Nephron (organoid): ENCODE results near the gene COL11A2.
A peak's percentile ranks its signal among the peaks of the same experiment; 100 is the strongest.

Experiments used
- H3K27ac Mint-ChIP-seq, 3 experiments: 2 replicates each; pipeline ENCODE4 v1.8.0; 2020; ENCODE audit warnings: mixed read lengths in 3 of 3, mild to moderate bottlenecking in 2 of 3, moderate library complexity in 1 of 3
- H3K27me3 Mint-ChIP-seq: 2 replicates; pipeline ENCODE4 v1.8.0; 2021; ENCODE audit warnings: low read depth, mild to moderate bottlenecking, moderate library complexity, mixed read lengths
- H3K36me3 Mint-ChIP-seq: 2 replicates; pipeline ENCODE4 v1.8.0; 2020; ENCODE audit warnings: low read depth, mixed read lengths
- H3K4me1 Mint-ChIP-seq: 2 replicates; pipeline ENCODE4 v1.8.0; 2020; ENCODE audit warnings: mixed read lengths
- H3K4me3 Mint-ChIP-seq, 3 experiments: 2 replicates each; pipeline ENCODE4 v1.8.0; 2020; ENCODE audit warnings: mild to moderate bottlenecking in 3 of 3, mixed read lengths in 3 of 3, moderate library complexity in 2 of 3
- H3K9me3 Mint-ChIP-seq: 2 replicates; pipeline ENCODE4 v1.8.0; 2020; ENCODE audit warnings: mixed read lengths
- TF ChIP-seq, protein P1 (sequence below), 3 experiments: fragments of 200-600 bp; sonication (generic); IDR thresholded peaks; one replicate each; pipeline ENCODE4 v1.5.0; 2021; ENCODE audit warnings: antibody characterized with exemption in 3 of 3; ENCODE audit not compliant: unreplicated experiment in 3 of 3

COL11A2 gene

DNA sequence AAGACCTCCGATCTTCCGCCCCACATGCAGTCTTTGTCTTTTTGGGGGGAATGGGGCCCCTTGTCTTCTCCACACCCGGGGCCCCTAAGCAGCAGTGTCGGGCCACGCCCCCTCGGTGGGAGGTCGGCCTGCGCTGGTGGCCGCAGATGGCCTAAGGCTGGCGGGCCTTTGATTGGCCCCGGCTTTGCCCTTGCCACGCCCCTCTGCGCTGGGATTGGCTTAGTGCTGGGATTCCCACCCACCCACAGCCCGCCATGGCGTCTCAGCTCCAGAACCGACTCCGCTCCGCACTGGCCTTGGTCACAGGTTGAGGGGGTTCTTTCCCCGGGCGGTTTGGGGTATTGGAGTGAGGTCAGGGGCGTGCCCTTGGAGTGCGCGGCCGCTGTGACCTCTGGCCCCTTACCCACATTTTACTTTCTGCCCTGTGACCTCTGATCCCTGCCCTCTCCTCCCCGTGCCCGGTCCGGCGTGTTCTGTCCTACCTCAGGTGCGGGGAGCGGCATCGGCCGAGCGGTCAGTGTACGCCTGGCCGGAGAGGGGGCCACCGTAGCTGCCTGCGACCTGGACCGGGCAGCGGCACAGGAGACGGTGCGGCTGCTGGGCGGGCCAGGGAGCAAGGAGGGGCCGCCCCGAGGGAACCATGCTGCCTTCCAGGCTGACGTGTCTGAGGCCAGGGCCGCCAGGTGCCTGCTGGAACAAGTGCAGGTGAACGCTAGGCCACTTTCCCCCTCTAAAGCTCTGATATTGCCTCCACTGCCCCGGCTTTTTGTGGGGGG, 12.3 kb upstream of the COL11A2 start, which contains the start of gene HSD17B8:
Gene HSD17B8 (plus strand): TSS at position 241 of the 776 bp plus-strand sequence. CDS start 14 bp downstream, at position 255.
- Mint-ChIP-seq H3K27ac (peak within 1 kb of the TSS; percentile 92 to 99 (median 97)), H3K4me1 (peaks cover 67% of the 10 kb centered on the region), H3K4me3 (peak within 1 kb of the TSS; percentile 99 to 100 (median 100)), H3K36me3 (peaks cover 38% of the 10 kb centered on the region), H3K9me3 (no peaks in the 10 kb centered on the region), H3K27me3 (no peaks in the 10 kb centered on the region)
- TF ChIP-seq, protein P1, sequence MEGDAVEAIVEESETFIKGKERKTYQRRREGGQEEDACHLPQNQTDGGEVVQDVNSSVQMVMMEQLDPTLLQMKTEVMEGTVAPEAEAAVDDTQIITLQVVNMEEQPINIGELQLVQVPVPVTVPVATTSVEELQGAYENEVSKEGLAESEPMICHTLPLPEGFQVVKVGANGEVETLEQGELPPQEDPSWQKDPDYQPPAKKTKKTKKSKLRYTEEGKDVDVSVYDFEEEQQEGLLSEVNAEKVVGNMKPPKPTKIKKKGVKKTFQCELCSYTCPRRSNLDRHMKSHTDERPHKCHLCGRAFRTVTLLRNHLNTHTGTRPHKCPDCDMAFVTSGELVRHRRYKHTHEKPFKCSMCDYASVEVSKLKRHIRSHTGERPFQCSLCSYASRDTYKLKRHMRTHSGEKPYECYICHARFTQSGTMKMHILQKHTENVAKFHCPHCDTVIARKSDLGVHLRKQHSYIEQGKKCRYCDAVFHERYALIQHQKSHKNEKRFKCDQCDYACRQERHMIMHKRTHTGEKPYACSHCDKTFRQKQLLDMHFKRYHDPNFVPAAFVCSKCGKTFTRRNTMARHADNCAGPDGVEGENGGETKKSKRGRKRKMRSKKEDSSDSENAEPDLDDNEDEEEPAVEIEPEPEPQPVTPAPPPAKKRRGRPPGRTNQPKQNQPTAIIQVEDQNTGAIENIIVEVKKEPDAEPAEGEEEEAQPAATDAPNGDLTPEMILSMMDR (IDR thresholded peaks at IDR 0.05; ENCODE audit: unreplicated experiment in 3 of 3): no peak

DNA sequence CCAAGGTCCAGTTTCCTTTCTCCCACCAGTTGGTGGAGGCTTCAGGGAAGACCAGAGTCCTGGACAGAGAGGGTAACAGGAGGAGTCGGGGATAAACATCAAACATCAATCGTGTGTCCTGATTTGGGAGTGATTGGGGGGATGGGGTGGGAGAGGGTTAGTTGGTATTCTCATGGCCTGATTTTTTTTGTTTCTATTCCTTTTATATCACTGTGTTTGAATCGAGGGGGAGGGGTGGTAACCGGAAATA, 11.8 kb upstream of the COL11A2 start:
- no peaks in the 10 kb centered on the region for H3K27me3 Mint-ChIP-seq
- TF ChIP-seq, protein P1 (IDR thresholded peaks at IDR 0.05; ENCODE audit: unreplicated experiment in 3 of 3): no peak
- H3K27ac Mint-ChIP-seq: peak overlapping the region; percentile 92 to 99 (median 97)
- H3K36me3 Mint-ChIP-seq: peaks cover 35% of the 10 kb centered on the region
- H3K4me1 Mint-ChIP-seq: peaks cover 62% of the 10 kb centered on the region
- no peaks in the 10 kb centered on the region for H3K9me3 Mint-ChIP-seq
- peak overlapping the region; percentile 99 to 100 (median 100) for H3K4me3 Mint-ChIP-seq

DNA sequence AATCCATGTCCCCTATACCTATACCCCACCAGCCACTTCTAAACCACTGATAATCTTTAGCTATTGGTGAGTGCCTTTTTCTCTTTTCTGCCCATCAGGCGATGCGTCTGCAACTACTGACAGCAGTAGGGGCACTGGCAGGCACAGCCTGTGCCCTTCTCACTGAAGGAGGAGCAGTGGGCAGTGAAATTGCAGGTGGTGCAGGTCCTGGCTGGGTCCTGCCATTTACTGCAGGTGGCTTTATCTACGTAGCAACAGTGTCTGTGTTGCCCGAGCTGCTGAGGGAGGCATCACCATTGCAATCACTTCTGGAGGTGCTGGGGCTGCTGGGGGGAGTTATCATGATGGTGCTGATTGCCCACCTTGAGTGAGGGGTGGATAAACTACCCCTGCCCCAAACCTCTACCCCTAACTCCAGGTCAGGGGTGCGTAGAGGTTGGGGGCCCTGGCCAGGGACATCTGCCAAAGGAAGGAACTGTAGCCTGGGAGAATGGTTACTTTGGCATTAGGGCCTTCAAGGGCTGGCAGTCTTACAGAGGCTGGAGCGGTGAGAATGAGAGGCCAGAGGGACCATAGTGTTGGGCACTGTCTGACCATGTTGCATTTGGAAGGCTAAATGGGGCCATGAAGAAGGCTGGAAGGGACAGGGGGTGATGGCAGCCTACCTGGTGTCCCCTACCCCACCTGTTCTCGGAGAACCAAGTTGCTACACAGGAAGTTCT, 11.3 kb upstream of the COL11A2 start:
- TF ChIP-seq, protein P1 (IDR thresholded peaks at IDR 0.05; ENCODE audit: unreplicated experiment in 3 of 3): no peak
- Mint-ChIP-seq H3K4me1 (peaks cover 62% of the 10 kb centered on the region), H3K4me3 (peak overlapping the region; percentile 99 to 100 (median 100)), H3K27me3 (no peaks in the 10 kb centered on the region), H3K36me3 (peaks cover 35% of the 10 kb centered on the region), H3K27ac (peak overlapping the region; percentile 92 to 99 (median 97)), H3K9me3 (no peaks in the 10 kb centered on the region)

DNA sequence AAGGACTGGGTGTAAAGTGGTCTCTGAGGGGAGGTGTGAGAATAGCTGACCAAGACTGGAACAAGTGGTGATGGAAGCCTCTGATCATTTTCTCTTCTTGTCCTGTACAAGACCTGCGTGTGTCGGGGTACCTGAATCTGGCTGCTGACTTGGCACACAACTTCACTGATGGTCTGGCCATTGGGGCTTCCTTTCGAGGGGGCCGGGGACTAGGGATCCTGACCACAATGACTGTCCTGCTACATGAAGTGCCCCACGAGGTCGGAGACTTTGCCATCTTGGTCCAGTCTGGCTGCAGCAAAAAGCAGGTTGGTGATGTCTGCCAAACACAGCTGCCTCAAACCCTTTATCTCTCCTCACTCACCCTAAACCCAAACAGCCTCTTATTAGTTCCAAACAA, 10.5 kb upstream of the COL11A2 start:
- no peaks in the 10 kb centered on the region for H3K9me3 Mint-ChIP-seq
- peaks cover 35% of the 10 kb centered on the region for H3K36me3 Mint-ChIP-seq
- H3K4me3 Mint-ChIP-seq: peak overlapping the region; percentile 99 to 100 (median 100)
- H3K27ac Mint-ChIP-seq: peak overlapping the region; percentile 97 to 100 (median 99)
- TF ChIP-seq, protein P1 (IDR thresholded peaks at IDR 0.05; ENCODE audit: unreplicated experiment in 3 of 3): no peak
- peaks cover 70% of the 10 kb centered on the region for H3K4me1 Mint-ChIP-seq
- no peaks in the 10 kb centered on the region for H3K27me3 Mint-ChIP-seq

DNA sequence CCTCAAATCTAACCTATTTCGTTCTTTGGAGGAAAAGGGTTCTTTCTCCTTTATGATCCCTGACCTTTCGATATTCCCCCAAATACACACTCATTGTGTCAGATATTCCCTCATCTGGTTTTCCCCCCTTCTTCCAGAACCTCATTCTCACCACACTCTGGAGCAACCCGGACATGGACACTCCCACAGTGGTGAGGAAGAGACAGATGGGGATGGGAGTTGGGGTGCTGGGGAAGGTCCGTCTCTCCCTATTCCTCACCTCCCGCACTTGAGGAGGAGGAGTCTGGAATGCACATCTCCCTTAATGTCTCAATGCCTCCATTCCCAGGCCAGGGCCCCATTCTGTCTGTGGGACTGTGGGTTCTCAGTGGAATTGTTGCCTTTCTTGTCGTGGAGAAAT, 9.7 kb upstream of the COL11A2 start:
- TF ChIP-seq, protein P1 (IDR thresholded peaks at IDR 0.05; ENCODE audit: unreplicated experiment in 3 of 3): no peak
- peak overlapping the region; percentile 99 to 100 (median 100) for H3K4me3 Mint-ChIP-seq
- no peaks in the 10 kb centered on the region for H3K27me3 Mint-ChIP-seq
- H3K27ac Mint-ChIP-seq: peak overlapping the region; percentile 97 to 100 (median 99)
- peaks cover 77% of the 10 kb centered on the region for H3K4me1 Mint-ChIP-seq
- peaks cover 42% of the 10 kb centered on the region for H3K36me3 Mint-ChIP-seq
- no peaks in the 10 kb centered on the region for H3K9me3 Mint-ChIP-seq
